ENCODE data around the gene HSPA1A.

The HSPA1A gene

GRCh38 chr6:31864818-31865204 is 49.5 kb downstream of the HSPA1A start:
- no peak overlapping the region; the same call in 1 of the 2 replicates for H3K4me3 ChIP-seq (ENCODE audit: low read length)
- peaks cover 23% of the 10 kb centered on the region for H3K4me1 ChIP-seq (ENCODE audit: control insufficient read depth, low read length)
- H3F3A ChIP-seq (ENCODE audit: control insufficient read depth, insufficient read depth), result 0 out of 2 replicates have a peak, but pooled peaks cover 5% of the 10 kb centered on the region
- TF ChIP-seq EZH2phosphoT487 (IDR thresholded peaks at IDR 0.05; ENCODE audit: borderline replicate concordance, low read length), result no peak
- TF ChIP-seq CTCF (IDR thresholded peaks at IDR 0.05; ENCODE audit: low read depth, low read length, poor library complexity, severe bottlenecking), result no peak
- no peaks in the 10 kb centered on the region for H3K9me3 ChIP-seq (ENCODE audit: control insufficient read depth, insufficient read depth, low read length)
- H3K9me2 ChIP-seq (replicated peaks; ENCODE audit: control insufficient read depth, low read length), result no peaks in the 10 kb centered on the region
- peak overlapping the region; percentile 77; the same call in 1 of the 2 replicates for H3K4me2 ChIP-seq (ENCODE audit: low read length)
- H3K27ac ChIP-seq (ENCODE audit: low read depth, low read length), result no peak overlapping the region
- H3K36me3 ChIP-seq (ENCODE audit: control insufficient read depth, low read length), result peaks cover 4% of the 10 kb centered on the region; the same call in 1 of the 2 replicates
- no peaks in the 10 kb centered on the region for H4K20me1 ChIP-seq (ENCODE audit: control insufficient read depth, insufficient read depth, low read depth, low read length)
- 0 out of 2 replicates have a peak, but pooled peaks cover 8% of the 10 kb centered on the region for H3K79me2 ChIP-seq (ENCODE audit: control insufficient read depth, low read length)
- H3K27me3 ChIP-seq (ENCODE audit: control insufficient read depth, low read length), result peaks cover 14% of the 10 kb centered on the region

DNA sequence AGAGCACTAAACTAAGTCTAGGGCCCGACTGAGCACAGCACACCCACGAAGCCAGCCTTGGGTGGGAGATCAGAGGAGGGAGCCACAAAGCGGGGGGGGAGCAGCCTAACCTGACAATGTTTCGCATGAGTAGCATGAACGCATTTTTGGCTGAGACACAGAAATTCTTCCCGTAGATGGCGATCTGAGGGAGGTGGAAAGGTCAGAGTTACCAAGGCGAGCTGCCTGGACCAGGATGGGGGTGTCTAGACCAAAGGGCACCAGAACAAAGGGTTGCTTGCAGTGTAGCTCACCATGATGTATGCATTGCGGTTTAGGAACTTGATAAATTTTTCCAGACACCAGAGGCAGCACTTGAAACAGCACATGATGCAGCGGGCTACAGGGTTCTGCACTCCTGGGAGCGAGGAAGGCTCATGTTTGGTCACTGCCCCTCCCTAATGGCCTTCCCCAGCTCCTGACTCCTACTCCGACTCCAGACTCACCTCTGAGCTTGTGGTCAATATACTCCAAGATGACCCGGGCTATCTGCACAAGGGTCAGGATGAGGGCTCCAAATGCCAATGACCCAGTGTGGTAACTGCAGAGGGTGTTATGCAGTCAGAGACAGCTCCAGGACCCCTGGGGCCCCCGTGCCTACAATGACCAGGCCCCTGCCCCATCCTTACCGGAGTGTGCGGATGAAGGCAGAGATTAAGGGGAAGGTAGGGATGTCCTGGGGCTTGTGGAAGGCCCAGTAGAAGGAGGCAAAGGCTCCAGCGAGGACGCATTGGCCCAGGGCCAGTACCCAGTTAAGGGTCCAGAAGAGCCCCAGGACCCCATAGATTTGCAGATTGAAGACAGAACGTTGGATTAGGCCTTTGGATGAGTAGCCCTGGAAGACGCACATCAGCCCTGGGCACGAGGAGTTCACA is 50.1 kb downstream of the HSPA1A start:
- no peak for TF ChIP-seq CTCF (IDR thresholded peaks at IDR 0.05; ENCODE audit: low read depth, low read length, poor library complexity, severe bottlenecking)
- no peak for TF ChIP-seq EZH2phosphoT487 (IDR thresholded peaks at IDR 0.05; ENCODE audit: borderline replicate concordance, low read length)
- Histone ChIP-seq H4K20me1 (ENCODE audit: control insufficient read depth, insufficient read depth, low read depth, low read length) (no peaks in the 10 kb centered on the region), H3K79me2 (ENCODE audit: control insufficient read depth, low read length) (0 out of 2 replicates have a peak, but pooled peaks cover 8% of the 10 kb centered on the region), H3K4me3 (ENCODE audit: low read length) (no peak overlapping the region), H3F3A (ENCODE audit: control insufficient read depth, insufficient read depth) (0 out of 2 replicates have a peak, but pooled peaks cover 5% of the 10 kb centered on the region), H3K9me2 (replicated peaks; ENCODE audit: control insufficient read depth, low read length) (no peaks in the 10 kb centered on the region), H3K9me3 (ENCODE audit: control insufficient read depth, insufficient read depth, low read length) (no peaks in the 10 kb centered on the region), H3K4me2 (ENCODE audit: low read length) (no peak overlapping the region), H3K36me3 (ENCODE audit: control insufficient read depth, low read length) (no peaks in the 10 kb centered on the region), H3K27me3 (ENCODE audit: control insufficient read depth, low read length) (peaks cover 14% of the 10 kb centered on the region), H3K4me1 (ENCODE audit: control insufficient read depth, low read length) (peaks cover 23% of the 10 kb centered on the region), H3K27ac (ENCODE audit: low read depth, low read length) (no peak overlapping the region)

Measured in DOHH2 (cell line).